ENCODE results near the gene MINDY2.

MINDY2 gene

GRCh38 chr15:58889363-58889762, 118.3 kb downstream of the MINDY2 start:
- TF ChIP-seq CTCF (IDR thresholded peaks at IDR 0.05; ENCODE audit: extremely low read depth, missing control alignments): no peak
- DNase-seq (ENCODE audit: low spot score): no peak

- TF ChIP-seq CTCF (IDR thresholded peaks at IDR 0.05; ENCODE audit: extremely low read depth, missing control alignments): no peak
Measured at GRCh38 chr15:58898150-58898680, 127.1 kb downstream of the MINDY2 start.

GRCh38 chr15:58900631-58901030, 129.5 kb downstream of the MINDY2 start:
- DNase-seq (ENCODE audit: low spot score): no peak

More at GRCh38 chr15:58898150-58898680, 127.1 kb downstream of the MINDY2 start:
- DNase-seq (ENCODE audit: low spot score): no peak

GRCh38 chr15:58908550-58909309, 137.6 kb downstream of the MINDY2 start:
- DNase-seq (ENCODE audit: low spot score): no peak
- TF ChIP-seq CTCF (IDR thresholded peaks at IDR 0.05; ENCODE audit: extremely low read depth, missing control alignments): no peak

More at GRCh38 chr15:58900631-58901030, 129.5 kb downstream of the MINDY2 start:
- no peak for TF ChIP-seq CTCF (IDR thresholded peaks at IDR 0.05; ENCODE audit: extremely low read depth, missing control alignments)

GRCh38 chr15:58909616-58910015, 138.5 kb downstream of the MINDY2 start:
- no peak for DNase-seq (ENCODE audit: low spot score)
- no peak for TF ChIP-seq CTCF (IDR thresholded peaks at IDR 0.05; ENCODE audit: extremely low read depth, missing control alignments)

- no peak for DNase-seq (ENCODE audit: low spot score)
- TF ChIP-seq CTCF (IDR thresholded peaks at IDR 0.05; ENCODE audit: extremely low read depth, missing control alignments): no peak
Measured at GRCh38 chr15:58910456-58910855, 139.4 kb downstream of the MINDY2 start.
